HCT116 (cell line): Measurements from ENCODE around the gene PDE4C. TPM values are rescaled to one million over a fixed set of nuclear protein-coding genes. Genes with fewer than 3 reads are reported as not detected.

Source experiments
- ATAC-seq: fragments of 200-7000 bp; cut with Tn5 transposase; 2 replicates; pipeline ENCODE4 v1.9.1; 2020; ENCODE audit warnings: mild to moderate bottlenecking, moderate library complexity
- BruUV-seq: library from RNA; stranded (reverse); fragments of 400-500 nt; replicated peaks from 2 replicates; lab custom pipeline; 2021; lab: Mats Ljungman, UMichigan
- CTCF ChIA-PET: fragments of 300-600 bp; sonication (Branson Sonifier 250); formaldehyde crosslinking; loops from one replicate; lab custom pipeline; 2021; ENCODE audit warnings: antibody characterized with exemption; lab: Charles Lee
- POLR2A ChIA-PET: fragments of 300-600, 350-600 bp; sonication (Branson Sonifier 250); formaldehyde crosslinking; loops from one replicate; lab custom pipeline; 2021; ENCODE audit warnings: antibody characterized with exemption; lab: Charles Lee
- RAD21 ChIA-PET, 2 experiments: fragments of 300-600 bp; sonication (Branson Sonifier 250); formaldehyde crosslinking; loops; one replicate each; lab custom pipeline; 2023; ENCODE audit warnings: low total read pairs in 2 of 2; ENCODE audit not compliant: uncharacterized antibody in 2 of 2, unreplicated experiment in 2 of 2, low non-redundant PET in 1 of 2; lab: Charles Lee
- DNase-seq: peaks from one replicate; pipeline ENCODE4 v3.0.0-alpha.2; 2010; ENCODE audit warnings: low read depth, low spot score
- H2AFZ ChIP-seq: fragments of 200-600 bp; shearing (Covaris generic), sonication (generic); 2 replicates; pipeline ENCODE4 v1.6.1; 2017; ENCODE audit warnings: low read depth, mixed run types, mixed read lengths, antibody characterized with exemption, low read length; ENCODE audit not compliant: poor library complexity, severe bottlenecking
- H3K27ac ChIP-seq: 2 replicates; pipeline ENCODE4 v1.5.1; 2012; ENCODE audit warnings: low read depth, low read length
- H3K27me3 ChIP-seq: fragments of 200-600 bp; sonication (generic); 2 replicates; pipeline ENCODE4 v1.6.1; 2016; ENCODE audit warnings: mixed run types, low read length, mixed read lengths; ENCODE audit not compliant: insufficient read depth
- H3K36me3 ChIP-seq, 2 experiments: fragments of 200-500 bp in 1 of 2; fragments of 200-600 bp in 1 of 2; sonication (Bioruptor generic) in 1 of 2; sonication (generic) in 1 of 2; 2 replicates each; pipeline versions ENCODE4 v1.5.1 to v1.6.1; 2014 to 2016; ENCODE audit warnings: low read length in 2 of 2, inconsistent platforms in 1 of 2, mixed read lengths in 1 of 2, mixed run types in 1 of 2; ENCODE audit not compliant: insufficient read depth in 2 of 2, control insufficient read depth in 1 of 2
- H3K4me1 ChIP-seq, 2 experiments: fragments of 200-600 bp in 1 of 2; sonication (generic) in 1 of 2; 2 replicates each; pipeline versions ENCODE4 v1.5.1 to v1.6.1; 2012 to 2017; ENCODE audit warnings: low read length in 2 of 2, inconsistent platforms in 1 of 2, mild to moderate bottlenecking in 1 of 2, mixed read lengths in 1 of 2, mixed run types in 1 of 2, moderate library complexity in 1 of 2; ENCODE audit not compliant: insufficient read depth in 2 of 2, control insufficient read depth in 1 of 2
- H3K4me2 ChIP-seq: fragments of 200-600 bp; sonication (generic); 2 replicates; pipeline ENCODE4 v1.6.1; 2017; ENCODE audit warnings: mixed run types, low read length, mixed read lengths
- H3K4me3 ChIP-seq, 2 experiments: fragments of 200-600 bp in 1 of 2; sonication (generic) in 1 of 2; replicated peaks in 1 of 2; 2 replicates each; pipeline ENCODE4 v1.5.1; 2011 to 2016; ENCODE audit warnings: low read length in 2 of 2, control low read depth in 1 of 2, low read depth in 1 of 2, mild to moderate bottlenecking in 1 of 2, mixed read lengths in 1 of 2, mixed run types in 1 of 2
- H3K79me2 ChIP-seq: fragments of 200-600 bp; sonication (generic); 2 replicates; pipeline ENCODE4 v1.6.1; 2017; ENCODE audit warnings: mild to moderate bottlenecking, mixed run types, low read length, moderate library complexity, mixed read lengths; ENCODE audit not compliant: insufficient read depth
- H3K9ac ChIP-seq: fragments of 200-600 bp; sonication (generic); 2 replicates; pipeline ENCODE4 v1.6.1; 2016; ENCODE audit warnings: low read length, mixed read lengths
- H3K9me2 ChIP-seq: fragments of 200-600 bp; sonication (generic), shearing (Covaris generic); 2 replicates; pipeline ENCODE4 v1.6.1; 2017; ENCODE audit warnings: mixed run types, mild to moderate bottlenecking, moderate library complexity; ENCODE audit not compliant: insufficient read depth
- H3K9me3 ChIP-seq, 2 experiments: fragments of 200-500 bp in 1 of 2; fragments of 200-600 bp in 1 of 2; sonication (Bioruptor generic) in 1 of 2; sonication (generic) in 1 of 2; 2 replicates each; pipeline ENCODE4 v1.6.1; 2014 to 2017; ENCODE audit warnings: low read length in 2 of 2, mixed read lengths in 2 of 2, inconsistent platforms in 1 of 2, low read depth in 1 of 2, mild to moderate bottlenecking in 1 of 2, mixed run types in 1 of 2, moderate library complexity in 1 of 2; ENCODE audit not compliant: control insufficient read depth in 1 of 2, insufficient read depth in 1 of 2
- H4K20me1 ChIP-seq: fragments of 200-600 bp; sonication (generic), shearing (Covaris generic); 2 replicates; pipeline ENCODE4 v1.6.1; 2017; ENCODE audit warnings: mixed run types, mild to moderate bottlenecking, moderate library complexity; ENCODE audit not compliant: insufficient read depth
- CBX3 ChIP-seq: IDR thresholded peaks from 2 replicates; pipeline ENCODE4 v1.6.1; 2012; ENCODE audit warnings: low read depth
- EGR1 ChIP-seq: IDR thresholded peaks from 2 replicates; pipeline ENCODE4 v1.6.1; 2012; ENCODE audit warnings: low read depth
- ELF1 ChIP-seq: IDR thresholded peaks from 2 replicates; pipeline ENCODE4 v1.6.1; 2012; ENCODE audit warnings: low read depth, borderline replicate concordance
- JUND ChIP-seq: IDR thresholded peaks from 2 replicates; pipeline ENCODE4 v1.6.1; 2012
- MAX ChIP-seq: IDR thresholded peaks from 2 replicates; pipeline ENCODE4 v1.6.1; 2012
- POLR2A ChIP-seq: IDR thresholded peaks from 2 replicates; pipeline ENCODE4 v1.7.0; 2011; ENCODE audit warnings: borderline replicate concordance; ENCODE audit not compliant: insufficient read depth, insufficient read length; ENCODE audit errors: extremely low read depth
- POLR2AphosphoS5 ChIP-seq: IDR thresholded peaks from 2 replicates; pipeline ENCODE4 v1.6.1; 2011; ENCODE audit warnings: mild to moderate bottlenecking, low read depth, low read length, moderate library complexity
- SP1 ChIP-seq: IDR thresholded peaks from 2 replicates; pipeline ENCODE4 v1.6.1; 2012; ENCODE audit warnings: low read depth
- SRF ChIP-seq: IDR thresholded peaks from 2 replicates; pipeline ENCODE4 v1.6.1; 2012; ENCODE audit warnings: low read depth
- TCF7L2 ChIP-seq: IDR thresholded peaks from 2 replicates; pipeline ENCODE4 v1.7.0; 2011; ENCODE audit warnings: borderline replicate concordance, inconsistent platforms; ENCODE audit not compliant: insufficient read depth, insufficient read length; ENCODE audit errors: extremely low read depth
- YY1 ChIP-seq: IDR thresholded peaks from 2 replicates; pipeline ENCODE4 v1.6.1; 2011; ENCODE audit warnings: low read length, low read depth, moderate library complexity, mild to moderate bottlenecking; ENCODE audit not compliant: insufficient replicate concordance; ENCODE audit errors: extremely low read depth
- ZFX ChIP-seq: fragments of 450-650 bp; IDR thresholded peaks from 2 replicates; pipeline ENCODE4 v1.6.1; 2017
- intact Hi-C: fragments of 100-400 bp; cut with micrococcal nuclease; formaldehyde crosslinking; loops from 2 replicates; pipeline ENCODE4 v1.10.0; 2022
- total RNA-seq: library from RNA; stranded (reverse); gene quantifications from one replicate; pipeline ENCODE4 v1.2.1, GENCODE V29; 2021; ENCODE audit not compliant: unreplicated experiment
- TF ChIP-seq, protein P1 (sequence below): IDR thresholded peaks from 2 replicates; pipeline ENCODE4 v1.6.1; 2011; ENCODE audit warnings: mild to moderate bottlenecking, low read length, moderate library complexity; ENCODE audit not compliant: insufficient replicate concordance; ENCODE audit errors: extremely low read depth
- TF ChIP-seq, protein P2 (sequence below): IDR thresholded peaks from 2 replicates; pipeline ENCODE4 v1.6.1; 2012

The PDE4C gene
- total RNA-seq, 1 experiment from 2014 or later: 1.5 TPM

DNA sequence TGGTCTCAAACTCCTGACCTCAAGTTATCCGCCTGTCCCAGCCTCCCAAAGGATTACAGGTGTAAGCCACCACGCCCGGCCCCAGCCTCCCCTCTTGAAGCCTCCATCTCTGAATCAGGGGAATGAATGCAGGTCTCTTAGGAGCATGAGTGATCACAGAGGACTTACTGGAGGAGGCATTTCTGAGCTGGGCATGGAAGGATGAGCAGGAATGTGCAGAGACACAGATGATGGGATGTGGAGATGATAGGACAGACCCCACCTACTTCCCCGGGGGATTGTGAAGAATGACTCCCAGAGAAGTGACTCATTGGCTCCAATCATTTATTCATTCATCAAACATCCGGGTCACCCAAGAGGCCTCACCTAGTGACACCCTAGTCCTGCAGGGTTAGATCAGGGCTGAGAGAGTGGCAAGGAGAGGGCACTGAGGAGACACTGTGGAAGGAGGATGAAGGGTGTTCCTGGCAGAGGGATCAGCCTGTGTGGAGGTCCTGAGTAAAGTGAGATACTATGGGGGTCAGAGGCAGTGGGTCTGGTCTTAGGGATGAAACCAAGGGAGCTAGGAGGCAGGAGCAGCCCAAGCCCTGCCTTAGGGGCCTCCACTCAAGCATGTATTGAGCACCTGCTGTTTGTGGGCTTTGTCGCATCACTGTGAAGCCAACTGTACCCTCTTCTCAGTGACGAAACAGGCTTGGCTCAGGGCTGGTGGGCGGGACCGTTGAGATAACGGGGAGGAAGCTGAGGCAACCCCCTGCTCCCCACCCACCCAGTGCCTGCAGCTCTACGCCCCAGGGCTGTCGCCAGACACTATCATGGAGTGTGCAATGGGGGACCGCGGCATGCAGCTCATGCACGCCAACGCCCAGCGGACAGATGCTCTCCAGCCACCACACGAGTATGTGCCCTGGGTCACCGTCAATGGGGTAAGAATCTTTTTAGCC, 49.6 kb downstream of the PDE4C start:
- intact Hi-C loops: no loop called here
- Histone ChIP-seq H3K4me2 (no peak overlapping the region), H3K4me1 (peaks cover 11 to 20% of the 10 kb centered on the region in 2 experiments), H3K36me3 (peaks cover 8 to 14% of the 10 kb centered on the region in 2 experiments; a peak in 2 of 4 replicates), H3K79me2 (peaks cover 10% of the 10 kb centered on the region; the same call in 1 of the 2 replicates), H4K20me1 (no peaks in the 10 kb centered on the region), H3K27me3 (no peaks in the 10 kb centered on the region), H3K9me3 (no peaks in the 10 kb centered on the region), H3K9ac (no peak overlapping the region), H3K9me2 (no peaks in the 10 kb centered on the region), H3K4me3 (no peak overlapping the region), H2AFZ (no peak overlapping the region), H3K27ac (no peak overlapping the region)
- ATAC-seq (no peak), DNase-seq (no peak)
- ChIA-PET POLR2A (no interaction called here), RAD21 (interaction anchor here in 1 of 2 experiments (0.5 to 0.6 kb wide), 2 partner anchors 16 to 28 kb away, joined by 3 to 4 read pairs; no protein-coding TSS in a partner anchor), CTCF (interaction anchor here (0.8 kb wide), 1 partner anchor 16 kb away, joined by 3 read pairs; no protein-coding TSS in a partner anchor)
- TF ChIP-seq JUND: no peak
- BruUV-seq: no TSS peak

- peaks cover 8 to 14% of the 10 kb centered on the region in 2 experiments; a peak in 2 of 4 replicates for H3K36me3 ChIP-seq
- BruUV-seq: no TSS peak
- H3K9me3 ChIP-seq: no peaks in the 10 kb centered on the region
- CTCF ChIA-PET: interaction anchor here (1.3 kb wide), 2 partner anchors 62 to 77 kb away, joined by 3 to 6 read pairs; no protein-coding TSS in a partner anchor
- RAD21 ChIA-PET: no interaction called here
- H2AFZ ChIP-seq: no peak overlapping the region
- POLR2A ChIA-PET: interaction anchor here (1.0 to 1.1 kb wide), 2 partner anchors 17 to 20 kb away, joined by 3 to 4 read pairs; no protein-coding TSS in a partner anchor
- no peaks in the 10 kb centered on the region for H3K27me3 ChIP-seq
- peaks cover 11 to 20% of the 10 kb centered on the region in 2 experiments for H3K4me1 ChIP-seq
- intact Hi-C loops: no loop called here
- ATAC-seq: no peak
- peak overlapping the region; percentile 78 for H3K27ac ChIP-seq
- DNase-seq: no peak
- peak overlapping the region; percentile 73 for H3K9ac ChIP-seq
- H3K4me2 ChIP-seq: peak overlapping the region; percentile 89
- TF ChIP-seq EGR1 (no peak), YY1 (no peak), SRF (no peak), POLR2AphosphoS5 (no peak), ZFX (no peak), CBX3 (no peak), POLR2A (no peak), JUND (no peak), ELF1 (no peak), MAX (no peak), TCF7L2 (no peak), SP1 (no peak)
- TF ChIP-seq, protein P1, sequence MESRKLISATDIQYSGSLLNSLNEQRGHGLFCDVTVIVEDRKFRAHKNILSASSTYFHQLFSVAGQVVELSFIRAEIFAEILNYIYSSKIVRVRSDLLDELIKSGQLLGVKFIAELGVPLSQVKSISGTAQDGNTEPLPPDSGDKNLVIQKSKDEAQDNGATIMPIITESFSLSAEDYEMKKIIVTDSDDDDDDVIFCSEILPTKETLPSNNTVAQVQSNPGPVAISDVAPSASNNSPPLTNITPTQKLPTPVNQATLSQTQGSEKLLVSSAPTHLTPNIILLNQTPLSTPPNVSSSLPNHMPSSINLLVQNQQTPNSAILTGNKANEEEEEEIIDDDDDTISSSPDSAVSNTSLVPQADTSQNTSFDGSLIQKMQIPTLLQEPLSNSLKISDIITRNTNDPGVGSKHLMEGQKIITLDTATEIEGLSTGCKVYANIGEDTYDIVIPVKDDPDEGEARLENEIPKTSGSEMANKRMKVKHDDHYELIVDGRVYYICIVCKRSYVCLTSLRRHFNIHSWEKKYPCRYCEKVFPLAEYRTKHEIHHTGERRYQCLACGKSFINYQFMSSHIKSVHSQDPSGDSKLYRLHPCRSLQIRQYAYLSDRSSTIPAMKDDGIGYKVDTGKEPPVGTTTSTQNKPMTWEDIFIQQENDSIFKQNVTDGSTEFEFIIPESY: no peak
- TF ChIP-seq, protein P2, sequence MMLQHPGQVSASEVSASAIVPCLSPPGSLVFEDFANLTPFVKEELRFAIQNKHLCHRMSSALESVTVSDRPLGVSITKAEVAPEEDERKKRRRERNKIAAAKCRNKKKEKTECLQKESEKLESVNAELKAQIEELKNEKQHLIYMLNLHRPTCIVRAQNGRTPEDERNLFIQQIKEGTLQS: no peak
- H3K9me2 ChIP-seq: no peaks in the 10 kb centered on the region
- H3K79me2 ChIP-seq: peaks cover 10% of the 10 kb centered on the region; the same call in 1 of the 2 replicates
- no peaks in the 10 kb centered on the region for H4K20me1 ChIP-seq
- peak overlapping the region; percentile 72 to 85 for H3K4me3 ChIP-seq
Measured at GRCh38 chr19:18174983-18175382, 51.3 kb downstream of the PDE4C start.
